HEK293 (cell line): ENCODE measurements around the gene SLC39A11.

ENCODE experiments used
- CTCF ChIP-seq: fragments of 450-650 bp; formaldehyde crosslinking; IDR thresholded peaks from 2 replicates; pipeline ENCODE4 v1.5.1; 2016; ENCODE audit warnings: missing biosample characterization, missing genetic modification characterization
- SETDB1 ChIP-seq: IDR thresholded peaks from one replicate; pipeline ENCODE4 v1.6.1; 2017; ENCODE audit warnings: mild to moderate bottlenecking, low read length, moderate library complexity, mixed read lengths; ENCODE audit not compliant: insufficient read length
- ZBTB17 ChIP-seq: fragments of 450-650 bp; formaldehyde crosslinking; IDR thresholded peaks from 2 replicates; pipeline ENCODE4 v1.5.1; 2016; ENCODE audit warnings: missing biosample characterization, missing genetic modification characterization
- ZNF112 ChIP-seq: fragments of 450-650 bp; formaldehyde crosslinking; IDR thresholded peaks from 2 replicates; pipeline ENCODE4 v1.5.0; 2017; ENCODE audit warnings: missing biosample characterization, missing genetic modification characterization
- ZNF221 ChIP-seq: fragments of 450-650 bp; formaldehyde crosslinking; IDR thresholded peaks from 2 replicates; pipeline ENCODE4 v1.5.1; 2017; ENCODE audit warnings: missing biosample characterization, missing genetic modification characterization, borderline replicate concordance
- ZNF24 ChIP-seq: fragments of 450-650 bp; formaldehyde crosslinking; IDR thresholded peaks from 2 replicates; pipeline ENCODE4 v1.5.1; 2016; ENCODE audit warnings: missing biosample characterization, missing genetic modification characterization
- ZNF544 ChIP-seq: fragments of 450-650 bp; formaldehyde crosslinking; IDR thresholded peaks from 2 replicates; pipeline ENCODE4 v1.5.0; 2017; ENCODE audit warnings: missing biosample characterization, missing genetic modification characterization
- ZNF626 ChIP-seq: fragments of 450-650 bp; sonication (Bioruptor Pico); formaldehyde crosslinking; IDR thresholded peaks from 2 replicates; pipeline ENCODE4 v1.5.1; 2018; ENCODE audit warnings: missing biosample characterization, missing genetic modification characterization, inconsistent platforms
- ZNF639 ChIP-seq: fragments of 450-650 bp; formaldehyde crosslinking; IDR thresholded peaks from 2 replicates; pipeline ENCODE4 v1.5.1; 2016; ENCODE audit warnings: missing biosample characterization, missing genetic modification characterization
- ZNF645 ChIP-seq: fragments of 450-650 bp; formaldehyde crosslinking; IDR thresholded peaks from 2 replicates; pipeline ENCODE4; 2016; ENCODE audit warnings: missing biosample characterization, missing genetic modification characterization
- ZNF707 ChIP-seq: fragments of 450-650 bp; formaldehyde crosslinking; IDR thresholded peaks from 2 replicates; pipeline ENCODE4 v1.5.1; 2016; ENCODE audit warnings: missing biosample characterization, missing genetic modification characterization
- ZNF843 ChIP-seq: fragments of 450-650 bp; formaldehyde crosslinking; IDR thresholded peaks from 2 replicates; pipeline ENCODE4 v1.5.1; 2016; ENCODE audit warnings: missing biosample characterization, missing genetic modification characterization

GRCh38 chr17:72938482-72938881, 154.0 kb downstream of the SLC39A11 start:
- TF ChIP-seq ZNF707 (tag by site-specific recombination): no peak
- TF ChIP-seq SETDB1: no peak
- no peak for TF ChIP-seq ZNF843
- no peak for TF ChIP-seq CTCF (tag by site-specific recombination)
- no peak for TF ChIP-seq ZNF112 (tag by site-specific recombination)
- TF ChIP-seq ZNF639 (tag by site-specific recombination): no peak
- TF ChIP-seq ZNF221 (tag by site-specific recombination): no peak
- TF ChIP-seq ZNF645 (tag by site-specific recombination): no peak
- no peak for TF ChIP-seq ZNF544 (tag by site-specific recombination)
- TF ChIP-seq ZNF24 (tag by site-specific recombination): no peak
- TF ChIP-seq ZBTB17 (tag by site-specific recombination): no peak
- TF ChIP-seq ZNF626 (tag by site-specific recombination): no peak
